Aorta (tissue), 5 donors: ENCODE data around the gene PLEKHA7. TPM values are rescaled to one million over a fixed set of nuclear protein-coding genes. Genes with fewer than 3 reads are reported as not detected.

Experiments
- ATAC-seq: fragments of 200-7000 bp; cut with Tn5 transposase; one replicate; pipeline ENCODE4 v1.9.1; 2022; ENCODE audit warnings: moderate library complexity; ENCODE audit not compliant: low FRiP score
- DNase-seq, 2 donors: peaks; one replicate each; pipeline ENCODE4 v3.0.0-alpha.2; 2020
- H3K27ac ChIP-seq, 2 donors: one replicate each; pipeline ENCODE4 v1.5.1; 2013; ENCODE audit warnings: low read length in 2 of 2, mild to moderate bottlenecking in 2 of 2, moderate library complexity in 2 of 2, control low read depth in 1 of 2, inconsistent platforms in 1 of 2, low read depth in 1 of 2
- H3K27me3 ChIP-seq, 2 donors: one replicate each; pipeline ENCODE4 v1.6.1; 2013; ENCODE audit warnings: control low read depth in 1 of 2, low read length in 1 of 2, mild to moderate bottlenecking in 1 of 2, moderate library complexity in 1 of 2; ENCODE audit not compliant: insufficient read depth in 2 of 2, control insufficient read depth in 1 of 2
- H3K36me3 ChIP-seq, 2 donors: one replicate each; pipeline ENCODE4 v1.6.1; 2013; ENCODE audit warnings: control low read depth in 1 of 2, low read length in 1 of 2, mild to moderate bottlenecking in 1 of 2; ENCODE audit not compliant: insufficient read depth in 2 of 2, control insufficient read depth in 1 of 2
- H3K4me1 ChIP-seq, 2 donors: one replicate each; pipeline ENCODE4 v1.6.1; 2013; ENCODE audit warnings: low read length in 2 of 2, control low read depth in 1 of 2, mild to moderate bottlenecking in 1 of 2, moderate library complexity in 1 of 2; ENCODE audit not compliant: insufficient read depth in 2 of 2, control insufficient read depth in 1 of 2
- H3K4me3 ChIP-seq, 2 donors: one replicate each; pipeline ENCODE4 v1.5.1; 2013; ENCODE audit warnings: low read length in 2 of 2, control low read depth in 1 of 2, mild to moderate bottlenecking in 1 of 2
- H3K9me3 ChIP-seq: one replicate; pipeline ENCODE4 v1.6.1; 2013; ENCODE audit warnings: mild to moderate bottlenecking, low read length; ENCODE audit not compliant: control insufficient read depth
- WGBS, 2 donors: extraction: QIAGEN DNeasy Blood & Tissue Kit; methylation state at CpG; one replicate each; pipeline ENCODE4 v1.1.7; 2013; 5-methylcytosine and 5-hydroxymethylcytosine counted together
- intact Hi-C, 2 donors: fragments of 100-400 bp; cut with DNase I; formaldehyde crosslinking; loops; one replicate each; pipeline versions ENCODE4 v1.14.2 to v1.15.0; 2022
- polyA plus RNA-seq, 2 donors: library from polyadenylated mRNA; stranded (reverse); fragments of 200-250 nt; gene quantifications; one replicate each; pipeline ENCODE4 v1.2.3, GENCODE V29; 2013
- total RNA-seq, 2 donors: library from RNA; stranded (reverse); fragmentation: NEBNext Ultra II Directional; extraction: Animal tissue kit (Norgen Biotek cat#: 25700); gene quantifications; one replicate each; pipeline ENCODE4 v1.2.1, GENCODE V29; 2021
- donor health status: healthy with polysubstance abuse.
- donor health status: Bipolar disorder and iron deficiency.
- donor health status: DM: no; HTN: no; CAD: no.
- donor health status: DM: no; HTN: no; CAD: no.
- donor health status: DM: yes; HTN: yes; CAD: no.

Gene PLEKHA7
- total and polyA plus RNA-seq, 4 donors, result 5.9 to 17.1 (median 11.9) TPM

GRCh38 chr11:16839821-16840220, 174.4 kb downstream of the PLEKHA7 start:
- Histone ChIP-seq H3K4me1 (no peaks in the 10 kb centered on the region), H3K27ac (no peak overlapping the region), H3K4me3 (no peak overlapping the region), H3K9me3 (no peaks in the 10 kb centered on the region), H3K36me3 (no peaks in the 10 kb centered on the region), H3K27me3 (no peaks in the 10 kb centered on the region)
- DNase-seq (no peak), ATAC-seq (no peak)
- 62 to 77% methylated on average over 3 of the region's 3 CpGs for WGBS, 2 donors
- intact Hi-C loops, result no loop called here

GRCh38 chr11:16834384-16834783, 179.8 kb downstream of the PLEKHA7 start:
- WGBS, 2 donors, result 97 to 99% methylated on average over 1 of the region's 1 CpG
- ATAC-seq (no peak), DNase-seq (no peak)
- intact Hi-C loops, result no loop called here
- no peaks in the 10 kb centered on the region for H3K9me3 ChIP-seq
- H3K4me3 ChIP-seq, result no peak overlapping the region
- no peaks in the 10 kb centered on the region for H3K4me1 ChIP-seq
- H3K27ac ChIP-seq, result no peak overlapping the region
- H3K27me3 ChIP-seq, result no peaks in the 10 kb centered on the region
- H3K36me3 ChIP-seq, result no peaks in the 10 kb centered on the region

- H3K27ac ChIP-seq, result no peak overlapping the region
- H3K4me3 ChIP-seq, result no peak overlapping the region
- ATAC-seq (no peak), DNase-seq (no peak)
- intact Hi-C loops, result no loop called here
- 85 to 91% methylated on average over 2 of the region's 2 CpGs for WGBS, 2 donors
- no peaks in the 10 kb centered on the region for H3K4me1 ChIP-seq
- H3K9me3 ChIP-seq, result no peaks in the 10 kb centered on the region
- H3K27me3 ChIP-seq, result no peaks in the 10 kb centered on the region
- no peaks in the 10 kb centered on the region for H3K36me3 ChIP-seq
These were observed 181.2 kb downstream of the PLEKHA7 start for GRCh38 chr11:16833026-16833425.

GRCh38 chr11:16832193-16832539, 182.0 kb downstream of the PLEKHA7 start:
- Histone ChIP-seq H3K27ac (no peak overlapping the region), H3K4me3 (no peak overlapping the region), H3K4me1 (no peaks in the 10 kb centered on the region), H3K36me3 (no peaks in the 10 kb centered on the region), H3K9me3 (no peaks in the 10 kb centered on the region), H3K27me3 (no peaks in the 10 kb centered on the region)
- ATAC-seq (no peak), DNase-seq (no peak)
- intact Hi-C loops, result no loop called here
- WGBS, 2 donors, result 97 to 99% methylated on average over 1 of the region's 1 CpG

- no peak overlapping the region for H3K27ac ChIP-seq
- no peak for ATAC-seq
These were observed 182.7 kb downstream of the PLEKHA7 start for GRCh38 chr11:16831316-16832192.

GRCh38 chr11:16827139-16827538, 187.1 kb downstream of the PLEKHA7 start:
- Histone ChIP-seq H3K4me1 (no peaks in the 10 kb centered on the region), H3K27ac (no peak overlapping the region), H3K36me3 (peaks cover 0 to 3% of the 10 kb centered on the region in 2 donors), H3K27me3 (no peaks in the 10 kb centered on the region), H3K4me3 (no peak overlapping the region), H3K9me3 (no peaks in the 10 kb centered on the region)
- intact Hi-C loops, result loop anchor here in 1 of 2 donors (10.0 kb wide), 1 partner anchor 238 kb away; no protein-coding TSS in a partner anchor
- no peak for DNase-seq
- WGBS, 2 donors, result 81 to 84% methylated on average over 2 of the region's 2 CpGs
- no peak for ATAC-seq

More at GRCh38 chr11:16831316-16832192, 182.7 kb downstream of the PLEKHA7 start:
- WGBS, 2 donors, result 62 to 70% methylated on average over 10 of the region's 10 CpGs
- Histone ChIP-seq H3K4me3 (no peak overlapping the region), H3K27me3 (no peaks in the 10 kb centered on the region), H3K36me3 (no peaks in the 10 kb centered on the region), H3K4me1 (no peaks in the 10 kb centered on the region), H3K9me3 (no peaks in the 10 kb centered on the region)
- no peak for DNase-seq
- intact Hi-C loops, result no loop called here

GRCh38 chr11:16825968-16826367, 188.2 kb downstream of the PLEKHA7 start:
- intact Hi-C loops, result loop anchor here in 1 of 2 donors (10.0 kb wide), 1 partner anchor 239 kb away; no protein-coding TSS in a partner anchor
- no peaks in the 10 kb centered on the region for H3K27me3 ChIP-seq
- H3K4me1 ChIP-seq, result no peaks in the 10 kb centered on the region
- no peak for DNase-seq
- H3K9me3 ChIP-seq, result no peaks in the 10 kb centered on the region
- peaks cover 0 to 3% of the 10 kb centered on the region in 2 donors for H3K36me3 ChIP-seq
- H3K4me3 ChIP-seq, result no peak overlapping the region
- 90 to 94% methylated on average over 9 of the region's 9 CpGs for WGBS, 2 donors
- no peak for ATAC-seq
- no peak overlapping the region for H3K27ac ChIP-seq

- H3K4me1 ChIP-seq, result no peaks in the 10 kb centered on the region
- no peak overlapping the region for H3K4me3 ChIP-seq
- H3K27me3 ChIP-seq, result no peaks in the 10 kb centered on the region
- DNase-seq (no peak), ATAC-seq (no peak)
- WGBS, 2 donors, result 85 to 91% methylated on average over 5 of the region's 5 CpGs
- H3K27ac ChIP-seq, result no peak overlapping the region
- H3K9me3 ChIP-seq, result no peaks in the 10 kb centered on the region
- intact Hi-C loops, result loop anchor here in 1 of 2 donors (10.0 kb wide), 1 partner anchor 240 kb away; no protein-coding TSS in a partner anchor
- H3K36me3 ChIP-seq, result peaks cover 0 to 3% of the 10 kb centered on the region in 2 donors
These were observed 189.1 kb downstream of the PLEKHA7 start for GRCh38 chr11:16825101-16825500.
